SK-N-SH (cell line): ENCODE measurements around the gene CELSR2. TPM values are rescaled to one million over a fixed set of nuclear protein-coding genes. Genes with fewer than 3 reads are reported as not detected.

Source experiments
- CTCF ChIA-PET: fragments of 300-600, 350-600 bp; formaldehyde crosslinking; extraction: SDS; loops from one replicate; lab custom pipeline; 2021; lab: Yijun Ruan, JAX
- POLR2A ChIA-PET: fragments of 350-600 bp; sonication (Branson Sonifier 250); formaldehyde crosslinking; extraction: SDS; loops from one replicate; lab custom pipeline; 2020; ENCODE audit warnings: antibody characterized with exemption, inconsistent platforms; lab: Yijun Ruan, JAX
- DNase-seq: peaks from one replicate; pipeline ENCODE4 v3.0.0; 2012
- H2AFZ ChIP-seq: fragments of 200-600 bp; sonication (generic); 2 replicates; pipeline ENCODE4 v1.8.1; 2016; ENCODE audit warnings: antibody characterized with exemption, mild to moderate bottlenecking, low read depth
- H3F3A ChIP-seq: fragments of 200-600 bp; sonication (generic); replicated peaks from 2 replicates; pipeline ENCODE3; 2016; ENCODE audit warnings: antibody characterized with exemption, mild to moderate bottlenecking; ENCODE audit not compliant: insufficient read depth
- H3K27ac ChIP-seq, 2 experiments: fragments of 200-500 bp in 1 of 2; fragments of 200-600 bp in 1 of 2; sonication (Bioruptor generic) in 1 of 2; sonication (generic), shearing (Covaris generic) in 1 of 2; 2 replicates each; pipeline versions ENCODE4 v1.5.1 to v1.6.1; 2014 to 2016; ENCODE audit warnings: low read depth in 2 of 2, inconsistent platforms in 1 of 2, low read length in 1 of 2, mild to moderate bottlenecking in 1 of 2, mixed read lengths in 1 of 2
- H3K27me3 ChIP-seq: fragments of 200-600 bp; sonication (generic), shearing (Covaris generic); 2 replicates; pipeline ENCODE4 v1.6.1; 2016; ENCODE audit warnings: mixed run types; ENCODE audit not compliant: insufficient read depth
- H3K36me3 ChIP-seq, 2 experiments: fragments of 200-500 bp in 1 of 2; fragments of 200-600 bp in 1 of 2; sonication (Bioruptor generic) in 1 of 2; sonication (generic) in 1 of 2; replicated peaks in 1 of 2; 2 replicates each; pipeline versions ENCODE3 to v1.5.1; 2014 to 2016; ENCODE audit warnings: low read length in 1 of 2, mild to moderate bottlenecking in 1 of 2; ENCODE audit not compliant: insufficient read depth in 2 of 2, control insufficient read depth in 1 of 2
- H3K4me1 ChIP-seq, 2 experiments: fragments of 200-500 bp in 1 of 2; fragments of 200-600 bp in 1 of 2; sonication (Bioruptor generic) in 1 of 2; sonication (generic), shearing (Covaris generic) in 1 of 2; 2 replicates each; pipeline versions ENCODE4 v1.5.1 to v1.6.1; 2014 to 2016; ENCODE audit warnings: low read depth in 1 of 2, low read length in 1 of 2, mixed run types in 1 of 2; ENCODE audit not compliant: insufficient read depth in 2 of 2, control insufficient read depth in 1 of 2
- H3K4me2 ChIP-seq: fragments of 200-600 bp; sonication (generic), shearing (Covaris generic); 2 replicates; pipeline ENCODE4 v1.6.1; 2017; ENCODE audit warnings: mixed run types
- H3K4me3 ChIP-seq, 2 experiments: fragments of 200-500 bp in 1 of 2; fragments of 200-600 bp in 1 of 2; sonication (Bioruptor generic) in 1 of 2; sonication (generic), shearing (Covaris generic) in 1 of 2; 2 replicates each; pipeline versions ENCODE4 v1.5.1 to v1.8.1; 2014 to 2016; ENCODE audit warnings: low read depth in 2 of 2, inconsistent platforms in 1 of 2, low read length in 1 of 2, mild to moderate bottlenecking in 1 of 2, mixed read lengths in 1 of 2, moderate library complexity in 1 of 2
- H3K79me2 ChIP-seq: fragments of 200-600 bp; sonication (generic); 2 replicates; pipeline ENCODE4 v1.8.1; 2017; ENCODE audit warnings: mild to moderate bottlenecking; ENCODE audit not compliant: insufficient read depth
- H3K9ac ChIP-seq: fragments of 200-600 bp; sonication (generic); 2 replicates; pipeline ENCODE4 v1.6.1; 2017; ENCODE audit warnings: mixed run types
- H3K9me2 ChIP-seq: fragments of 200-600 bp; sonication (generic); 2 replicates; pipeline ENCODE4 v1.6.1; 2017; ENCODE audit warnings: mixed run types
- H3K9me3 ChIP-seq: fragments of 200-600 bp; sonication (generic); 2 replicates; pipeline ENCODE4 v1.6.1; 2017; ENCODE audit warnings: mixed run types, mild to moderate bottlenecking, moderate library complexity
- H4K20me1 ChIP-seq: fragments of 200-600 bp; sonication (generic); 2 replicates; pipeline ENCODE4 v1.6.1; 2017; ENCODE audit warnings: mild to moderate bottlenecking, mixed run types; ENCODE audit not compliant: insufficient read depth
- CHD2 ChIP-seq: fragments of 150-350 bp; IDR thresholded peaks from 2 replicates; pipeline ENCODE4 v1.6.1; 2018; ENCODE audit warnings: low read length; ENCODE audit not compliant: partially characterized antibody
- EP300 ChIP-seq, 2 experiments: IDR thresholded peaks; 2 replicates each; pipeline versions ENCODE4 v1.4.0 to v1.6.1; 2012; ENCODE audit warnings: borderline replicate concordance in 1 of 2, low read depth in 1 of 2, low read length in 1 of 2
- FOSL2 ChIP-seq: IDR thresholded peaks from 2 replicates; pipeline ENCODE4 v1.4.0; 2012; ENCODE audit warnings: low read depth, mild to moderate bottlenecking, moderate library complexity, borderline replicate concordance
- FOXJ3 ChIP-seq: sonication (generic); formaldehyde crosslinking; IDR thresholded peaks from 2 replicates; pipeline ENCODE4 v1.5.1; 2020; ENCODE audit warnings: mild to moderate bottlenecking, missing genetic modification reagents
- JUND ChIP-seq: IDR thresholded peaks from 2 replicates; pipeline ENCODE4 v1.4.0; 2012
- MEF2A ChIP-seq: IDR thresholded peaks from 2 replicates; pipeline ENCODE4 v1.4.0; 2012; ENCODE audit warnings: low read depth, borderline replicate concordance
- NFIC ChIP-seq: IDR thresholded peaks from 2 replicates; pipeline ENCODE4 v1.4.0; 2012; ENCODE audit warnings: borderline replicate concordance
- NRF1 ChIP-seq: IDR thresholded peaks from 2 replicates; pipeline ENCODE4 v1.6.1; 2012; ENCODE audit warnings: low read depth, mild to moderate bottlenecking, low read length
- RAD21 ChIP-seq: IDR thresholded peaks from 2 replicates; pipeline ENCODE4 v1.6.1; 2012; ENCODE audit warnings: mild to moderate bottlenecking, low read length
- RCOR1 ChIP-seq: fragments of 150-350 bp; IDR thresholded peaks from 2 replicates; pipeline ENCODE4 v1.6.1; 2017; ENCODE audit warnings: antibody characterized with exemption, low read length
- RXRA ChIP-seq: IDR thresholded peaks from 2 replicates; pipeline ENCODE4 v1.4.0; 2012; ENCODE audit warnings: low read depth, mild to moderate bottlenecking, borderline replicate concordance
- TCF12 ChIP-seq: IDR thresholded peaks from 2 replicates; pipeline ENCODE4 v1.4.0; 2012
- YY1 ChIP-seq: IDR thresholded peaks from 2 replicates; pipeline ENCODE4 v1.4.0; 2012; ENCODE audit warnings: low read depth, mild to moderate bottlenecking
- WGBS: methylation state at CpG from one replicate; pipeline ENCODE4 v1.1.6; 2017; ENCODE audit warnings: low lambda C conversion rate; 5-methylcytosine and 5-hydroxymethylcytosine counted together
- polyA plus RNA-seq, 3 experiments: library from polyadenylated mRNA; depleted of rRNA; stranded (reverse); fragments of >200 nt; gene quantifications; 2 replicates each; pipeline ENCODE4 v1.2.3, GENCODE V29; 2012
- TF ChIP-seq, protein P1 (sequence below): IDR thresholded peaks from 2 replicates; pipeline ENCODE4 v1.6.1; 2012; ENCODE audit warnings: mild to moderate bottlenecking, low read depth, low read length, moderate library complexity
- TF ChIP-seq, protein P2 (sequence below): IDR thresholded peaks from 2 replicates; pipeline ENCODE4; 2012
- TF ChIP-seq, protein P3 (sequence below): IDR thresholded peaks from 2 replicates; pipeline ENCODE4 v1.4.0; 2012; ENCODE audit warnings: low read depth, borderline replicate concordance
- TF ChIP-seq, protein P4 (sequence below): fragments of 200-600 bp; sonication (generic); IDR thresholded peaks from 2 replicates; pipeline ENCODE4 v1.6.1; 2017; ENCODE audit warnings: antibody characterized with exemption, mild to moderate bottlenecking, moderate library complexity
- TF ChIP-seq, protein P5 (sequence below): IDR thresholded peaks from 2 replicates; pipeline ENCODE4 v1.4.0; 2012; ENCODE audit warnings: low read depth

CELSR2 gene
- polyA plus RNA-seq, 1 of the 3 experiments (the other 2 are of a cell fraction): 3.5 TPM

DNA sequence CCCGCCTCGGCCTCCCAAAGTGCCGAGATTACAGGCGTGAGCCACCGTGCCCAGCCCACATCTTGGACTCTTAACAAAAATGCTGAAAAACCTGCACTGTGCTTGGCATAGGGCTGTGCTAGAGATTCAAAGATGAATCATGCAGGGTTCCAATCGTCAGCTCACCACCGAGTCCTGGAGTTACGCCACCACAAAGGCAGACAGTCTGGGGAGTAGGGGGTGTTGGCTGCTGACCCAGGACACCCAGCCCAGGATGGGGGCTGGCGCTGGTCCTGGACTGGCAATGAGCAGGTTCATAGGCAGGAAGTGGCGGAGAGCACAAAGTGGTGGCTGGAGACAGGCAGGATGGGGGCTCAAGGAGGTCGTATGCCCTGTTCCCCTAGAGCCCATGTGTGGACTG is 17.6 kb downstream of the CELSR2 start:
- Histone ChIP-seq H3K36me3 (no peaks in the 10 kb centered on the region), H3K79me2 (no peaks in the 10 kb centered on the region), H3K9ac (no peak overlapping the region), H3K9me2 (no peaks in the 10 kb centered on the region), H4K20me1 (no peaks in the 10 kb centered on the region), H3K9me3 (no peaks in the 10 kb centered on the region), H3K27ac (no peak overlapping the region), H3K4me1 (peaks cover 0 to 9% of the 10 kb centered on the region in 2 experiments; a peak in 1 of 4 replicates), H3K4me2 (no peak overlapping the region), H2AFZ (no peak overlapping the region), H3F3A (no peaks in the 10 kb centered on the region)
- ChIA-PET CTCF (interaction anchor here (1.0 to 4.9 kb wide), 2 partner anchors 24 to 132 kb away, joined by 3 to 32 read pairs; partner anchors contain the start of gene SORT1), POLR2A (no interaction called here)
- DNase-seq: no peak
- WGBS: 81% methylated on average over 9 of the region's 11 CpGs
- TF ChIP-seq, protein P1, sequence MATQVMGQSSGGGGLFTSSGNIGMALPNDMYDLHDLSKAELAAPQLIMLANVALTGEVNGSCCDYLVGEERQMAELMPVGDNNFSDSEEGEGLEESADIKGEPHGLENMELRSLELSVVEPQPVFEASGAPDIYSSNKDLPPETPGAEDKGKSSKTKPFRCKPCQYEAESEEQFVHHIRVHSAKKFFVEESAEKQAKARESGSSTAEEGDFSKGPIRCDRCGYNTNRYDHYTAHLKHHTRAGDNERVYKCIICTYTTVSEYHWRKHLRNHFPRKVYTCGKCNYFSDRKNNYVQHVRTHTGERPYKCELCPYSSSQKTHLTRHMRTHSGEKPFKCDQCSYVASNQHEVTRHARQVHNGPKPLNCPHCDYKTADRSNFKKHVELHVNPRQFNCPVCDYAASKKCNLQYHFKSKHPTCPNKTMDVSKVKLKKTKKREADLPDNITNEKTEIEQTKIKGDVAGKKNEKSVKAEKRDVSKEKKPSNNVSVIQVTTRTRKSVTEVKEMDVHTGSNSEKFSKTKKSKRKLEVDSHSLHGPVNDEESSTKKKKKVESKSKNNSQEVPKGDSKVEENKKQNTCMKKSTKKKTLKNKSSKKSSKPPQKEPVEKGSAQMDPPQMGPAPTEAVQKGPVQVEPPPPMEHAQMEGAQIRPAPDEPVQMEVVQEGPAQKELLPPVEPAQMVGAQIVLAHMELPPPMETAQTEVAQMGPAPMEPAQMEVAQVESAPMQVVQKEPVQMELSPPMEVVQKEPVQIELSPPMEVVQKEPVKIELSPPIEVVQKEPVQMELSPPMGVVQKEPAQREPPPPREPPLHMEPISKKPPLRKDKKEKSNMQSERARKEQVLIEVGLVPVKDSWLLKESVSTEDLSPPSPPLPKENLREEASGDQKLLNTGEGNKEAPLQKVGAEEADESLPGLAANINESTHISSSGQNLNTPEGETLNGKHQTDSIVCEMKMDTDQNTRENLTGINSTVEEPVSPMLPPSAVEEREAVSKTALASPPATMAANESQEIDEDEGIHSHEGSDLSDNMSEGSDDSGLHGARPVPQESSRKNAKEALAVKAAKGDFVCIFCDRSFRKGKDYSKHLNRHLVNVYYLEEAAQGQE: no peak
- TF ChIP-seq, protein P2, sequence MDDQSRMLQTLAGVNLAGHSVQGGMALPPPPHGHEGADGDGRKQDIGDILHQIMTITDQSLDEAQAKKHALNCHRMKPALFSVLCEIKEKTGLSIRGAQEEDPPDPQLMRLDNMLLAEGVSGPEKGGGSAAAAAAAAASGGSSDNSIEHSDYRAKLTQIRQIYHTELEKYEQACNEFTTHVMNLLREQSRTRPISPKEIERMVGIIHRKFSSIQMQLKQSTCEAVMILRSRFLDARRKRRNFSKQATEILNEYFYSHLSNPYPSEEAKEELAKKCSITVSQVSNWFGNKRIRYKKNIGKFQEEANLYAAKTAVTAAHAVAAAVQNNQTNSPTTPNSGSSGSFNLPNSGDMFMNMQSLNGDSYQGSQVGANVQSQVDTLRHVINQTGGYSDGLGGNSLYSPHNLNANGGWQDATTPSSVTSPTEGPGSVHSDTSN: no peak
- TF ChIP-seq NRF1 (no peak), CHD2 (no peak), RCOR1 (no peak), RXRA (no peak), FOSL2 (no peak), YY1 (no peak), NFIC (no peak), EP300 (IDR thresholded peaks at IDR 0.05; ENCODE audit: borderline replicate concordance in 1 of 2, low read depth in 1 of 2, low read length in 1 of 2) (no peak), FOXJ3 (CRISPR knock-in tag) (no peak), JUND (no peak), TCF12 (no peak), RAD21 (no peak), MEF2A (no peak)
- TF ChIP-seq, protein P3, sequence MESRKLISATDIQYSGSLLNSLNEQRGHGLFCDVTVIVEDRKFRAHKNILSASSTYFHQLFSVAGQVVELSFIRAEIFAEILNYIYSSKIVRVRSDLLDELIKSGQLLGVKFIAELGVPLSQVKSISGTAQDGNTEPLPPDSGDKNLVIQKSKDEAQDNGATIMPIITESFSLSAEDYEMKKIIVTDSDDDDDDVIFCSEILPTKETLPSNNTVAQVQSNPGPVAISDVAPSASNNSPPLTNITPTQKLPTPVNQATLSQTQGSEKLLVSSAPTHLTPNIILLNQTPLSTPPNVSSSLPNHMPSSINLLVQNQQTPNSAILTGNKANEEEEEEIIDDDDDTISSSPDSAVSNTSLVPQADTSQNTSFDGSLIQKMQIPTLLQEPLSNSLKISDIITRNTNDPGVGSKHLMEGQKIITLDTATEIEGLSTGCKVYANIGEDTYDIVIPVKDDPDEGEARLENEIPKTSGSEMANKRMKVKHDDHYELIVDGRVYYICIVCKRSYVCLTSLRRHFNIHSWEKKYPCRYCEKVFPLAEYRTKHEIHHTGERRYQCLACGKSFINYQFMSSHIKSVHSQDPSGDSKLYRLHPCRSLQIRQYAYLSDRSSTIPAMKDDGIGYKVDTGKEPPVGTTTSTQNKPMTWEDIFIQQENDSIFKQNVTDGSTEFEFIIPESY: no peak
- TF ChIP-seq, protein P4, sequence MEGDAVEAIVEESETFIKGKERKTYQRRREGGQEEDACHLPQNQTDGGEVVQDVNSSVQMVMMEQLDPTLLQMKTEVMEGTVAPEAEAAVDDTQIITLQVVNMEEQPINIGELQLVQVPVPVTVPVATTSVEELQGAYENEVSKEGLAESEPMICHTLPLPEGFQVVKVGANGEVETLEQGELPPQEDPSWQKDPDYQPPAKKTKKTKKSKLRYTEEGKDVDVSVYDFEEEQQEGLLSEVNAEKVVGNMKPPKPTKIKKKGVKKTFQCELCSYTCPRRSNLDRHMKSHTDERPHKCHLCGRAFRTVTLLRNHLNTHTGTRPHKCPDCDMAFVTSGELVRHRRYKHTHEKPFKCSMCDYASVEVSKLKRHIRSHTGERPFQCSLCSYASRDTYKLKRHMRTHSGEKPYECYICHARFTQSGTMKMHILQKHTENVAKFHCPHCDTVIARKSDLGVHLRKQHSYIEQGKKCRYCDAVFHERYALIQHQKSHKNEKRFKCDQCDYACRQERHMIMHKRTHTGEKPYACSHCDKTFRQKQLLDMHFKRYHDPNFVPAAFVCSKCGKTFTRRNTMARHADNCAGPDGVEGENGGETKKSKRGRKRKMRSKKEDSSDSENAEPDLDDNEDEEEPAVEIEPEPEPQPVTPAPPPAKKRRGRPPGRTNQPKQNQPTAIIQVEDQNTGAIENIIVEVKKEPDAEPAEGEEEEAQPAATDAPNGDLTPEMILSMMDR: no peak
- TF ChIP-seq, protein P5, sequence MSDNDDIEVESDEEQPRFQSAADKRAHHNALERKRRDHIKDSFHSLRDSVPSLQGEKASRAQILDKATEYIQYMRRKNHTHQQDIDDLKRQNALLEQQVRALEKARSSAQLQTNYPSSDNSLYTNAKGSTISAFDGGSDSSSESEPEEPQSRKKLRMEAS: no peak
- TF ChIP-seq, all 33 proteins: peak for 0
- Histone ChIP-seq H3K4me3 (no peak overlapping the region), H3K27me3 (no peaks in the 10 kb centered on the region)
